NCI-H226 (cell line): ENCODE measurements around the gene CBLN3.
"Not testable (repeated sequence)": the region's sequence is repeated elsewhere in the genome, so short reads cannot be mapped to it uniquely, and the experiment has no call there.

Experiments
- DNase-seq: peaks from one replicate; pipeline ENCODE4 v3.0.0-alpha.2; 2015

Gene CBLN3

GRCh38 chr14:24429395-24430142 lies at the start of gene CBLN3, which contains the start of gene KHNYN:
CBLN3 (minus strand) TSS chr14:24429668; CDS start chr14:24429054, 614 bp downstream.
KHNYN (plus strand) TSS chr14:24429954; CDS start chr14:24430731, 777 bp downstream.
- peak; percentile 87 for DNase-seq

GRCh38 chr14:24475261-24475660 lies 45.8 kb upstream of the CBLN3 start:
- DNase-seq: no peak

DNA sequence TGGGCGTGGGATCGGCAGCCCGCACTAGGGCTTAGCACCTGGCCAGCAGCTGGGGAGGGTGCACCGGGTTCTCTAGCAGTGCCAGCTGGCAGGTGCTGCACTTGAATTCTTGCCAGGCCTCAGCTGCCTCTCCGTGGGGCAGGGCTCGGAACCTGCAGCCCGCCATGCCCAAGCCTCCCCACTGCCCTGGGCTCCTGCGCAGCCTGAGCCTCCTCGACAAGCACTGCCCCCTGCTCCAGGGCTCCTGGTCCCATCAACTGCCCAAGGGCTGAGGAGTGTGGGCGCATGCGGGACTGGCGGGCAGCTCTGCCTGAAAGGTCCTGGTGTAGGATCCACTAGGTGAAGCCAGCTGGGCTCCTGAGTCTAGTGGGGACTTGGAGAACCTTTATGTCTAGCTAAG lies 43.7 kb upstream of the CBLN3 start:
- no peak for DNase-seq

DNA sequence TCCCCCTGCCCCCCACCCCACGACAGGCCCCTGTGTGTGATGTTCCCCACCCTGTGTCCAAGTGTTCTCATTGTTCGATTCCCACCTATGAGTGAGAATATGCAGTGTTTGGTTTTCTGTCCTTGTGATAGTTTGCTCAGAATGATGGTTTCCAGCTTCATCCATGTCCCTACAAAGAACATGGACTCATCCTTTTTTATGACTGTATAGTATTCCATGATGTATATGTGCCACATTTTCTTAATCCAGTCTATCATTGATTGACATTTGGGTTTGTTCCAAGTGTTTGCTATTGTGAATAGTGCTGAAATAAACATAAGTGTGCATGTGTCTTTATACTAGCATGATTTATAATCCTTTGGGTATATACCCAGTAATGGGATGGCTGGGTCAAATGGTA lies 41.0 kb upstream of the CBLN3 start:
- DNase-seq: not testable (repeated sequence)

GRCh38 chr14:24465805-24466204 lies 36.3 kb upstream of the CBLN3 start:
- no peak for DNase-seq

- no peak for DNase-seq
These were observed 35.9 kb upstream of the CBLN3 start for GRCh38 chr14:24465368-24465767.

DNA sequence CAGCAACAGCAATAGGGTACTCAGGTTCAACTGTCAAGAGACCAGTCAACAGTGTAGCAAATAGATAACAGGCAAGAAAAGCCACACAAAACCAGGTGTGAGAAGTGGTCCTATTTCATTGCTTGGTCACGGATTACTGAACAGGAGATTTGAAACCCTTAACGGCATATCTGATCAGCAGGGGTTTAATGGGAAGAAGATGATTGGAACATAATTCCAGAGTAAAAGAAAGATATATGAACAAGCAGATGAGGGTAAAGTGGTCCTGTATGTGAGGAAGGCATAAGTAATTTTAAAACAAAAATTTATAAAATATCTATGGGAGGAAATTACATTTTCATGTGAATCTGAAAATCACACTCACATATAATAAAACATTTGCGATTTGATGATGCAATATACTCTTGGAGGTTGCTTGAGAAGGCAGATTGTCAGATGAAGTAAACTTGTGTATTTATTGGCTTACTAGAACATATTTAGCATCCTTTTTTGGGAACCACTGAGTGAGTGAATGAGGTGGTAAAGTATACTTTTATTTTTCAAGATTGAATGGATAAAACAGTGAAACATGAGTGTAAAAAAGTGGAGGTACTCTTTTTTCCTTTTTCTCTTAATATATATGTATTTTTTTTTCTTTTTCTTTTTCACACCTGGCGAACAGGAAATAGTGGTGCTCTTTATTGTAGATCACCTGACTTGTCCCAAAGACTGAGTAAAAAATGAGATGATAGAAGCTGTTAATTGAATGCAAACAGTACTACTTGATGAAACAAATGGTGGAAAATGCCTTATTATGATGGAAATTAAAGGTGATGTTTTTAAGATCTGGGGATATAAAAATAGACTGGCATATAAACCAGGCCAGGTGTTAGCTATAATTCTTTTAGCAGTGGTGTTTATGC lies 34.7 kb upstream of the CBLN3 start:
- DNase-seq: no peak

DNA sequence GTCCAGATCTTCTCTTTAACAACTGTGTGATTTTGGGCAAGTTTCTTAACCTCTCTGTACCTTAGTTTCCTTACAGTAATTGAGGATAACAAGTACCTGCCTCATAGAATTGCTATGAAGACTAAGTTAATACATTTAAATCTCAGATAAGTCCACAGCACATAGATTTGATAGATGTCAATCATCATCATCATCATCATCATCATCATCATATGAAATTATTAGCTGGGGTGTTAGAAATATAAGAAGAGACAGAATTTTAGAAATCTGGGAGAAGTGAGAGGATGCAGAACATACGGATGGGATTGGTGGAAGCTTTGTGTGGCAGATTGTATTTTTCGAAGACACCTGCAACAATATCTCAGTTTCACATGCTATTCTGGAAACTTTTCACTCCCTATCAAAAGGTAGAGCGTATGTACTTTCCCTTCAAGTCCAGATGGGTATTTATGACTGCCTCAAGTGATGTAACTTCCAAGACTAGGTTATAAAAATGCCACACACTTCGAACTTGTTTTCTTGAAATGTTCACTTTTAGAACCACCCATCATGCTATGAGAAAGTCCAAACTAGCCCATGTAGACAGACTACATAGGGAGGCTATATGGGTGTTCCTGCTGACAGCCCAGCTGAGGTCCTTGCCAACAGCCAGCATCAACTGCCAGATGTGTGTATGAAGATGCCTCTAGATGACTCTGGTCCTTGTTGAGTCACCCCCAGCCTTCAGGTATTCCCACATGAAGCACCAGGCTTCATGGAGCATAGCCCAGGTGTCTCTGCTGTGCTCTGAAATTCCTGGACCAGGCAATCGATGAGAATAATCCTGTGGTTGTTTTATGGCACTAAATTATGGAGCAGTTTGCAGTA lies 33.8 kb upstream of the CBLN3 start:
- no peak for DNase-seq

DNA sequence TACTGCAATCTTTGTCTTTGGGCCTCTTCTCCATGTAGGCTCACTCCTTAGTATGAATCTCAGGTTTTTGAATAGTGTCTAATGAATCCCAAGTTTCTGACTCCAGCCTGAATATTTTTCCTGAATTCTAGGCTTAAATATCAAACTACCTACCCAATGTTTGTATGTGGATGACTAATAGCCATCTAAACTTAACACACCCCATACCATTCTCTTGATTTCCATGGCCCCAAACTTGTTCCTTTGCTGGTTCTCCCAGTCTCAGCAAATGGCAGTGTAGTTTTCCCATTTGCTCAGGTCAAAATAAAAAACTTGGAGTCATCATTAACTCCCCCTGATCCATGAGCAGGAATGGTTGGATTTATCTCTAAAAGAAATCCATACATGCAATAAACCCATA lies 31.9 kb upstream of the CBLN3 start:
- no peak for DNase-seq

- DNase-seq: no peak
These were observed 29.9 kb upstream of the CBLN3 start for GRCh38 chr14:24459331-24459730.

DNA sequence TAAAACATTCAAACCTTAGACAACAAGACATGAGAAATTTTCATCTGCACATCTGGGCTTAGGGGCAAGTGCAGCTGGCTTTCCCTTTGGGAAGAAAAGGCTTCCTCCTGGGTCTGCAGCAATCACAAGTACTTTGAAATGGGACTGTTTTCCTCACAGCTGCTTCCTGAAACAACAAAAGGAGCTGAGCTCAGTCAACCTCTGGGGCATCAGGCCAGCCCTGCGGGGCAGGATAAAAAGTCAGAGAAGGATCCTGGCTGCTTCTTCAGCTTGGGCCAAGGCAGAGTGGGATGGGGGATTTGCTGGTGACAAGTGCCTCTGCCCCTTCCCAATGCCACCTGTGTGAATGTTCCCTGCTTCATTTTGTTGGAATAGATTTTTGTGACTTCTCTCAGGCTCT lies 29.3 kb upstream of the CBLN3 start:
- DNase-seq: no peak

DNA sequence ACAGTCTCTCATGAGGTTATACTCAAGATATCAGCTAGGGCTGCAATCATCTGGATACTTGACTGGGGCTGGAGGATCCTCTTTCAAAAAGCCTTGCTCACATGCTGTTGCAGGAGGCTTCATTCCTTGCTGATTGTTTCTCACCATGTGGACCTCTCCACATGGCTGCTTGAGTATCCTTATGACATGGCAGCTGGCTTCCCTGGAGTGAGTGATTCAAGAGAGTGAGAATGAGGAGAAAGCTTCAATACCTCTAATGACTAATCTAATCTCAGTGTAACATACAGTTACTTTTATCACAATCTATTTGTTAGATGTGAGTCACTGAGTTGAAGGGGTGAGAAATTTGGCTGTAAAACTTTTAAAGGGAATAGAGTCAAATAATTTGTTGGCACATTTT lies 27.5 kb upstream of the CBLN3 start:
- no peak for DNase-seq

DNA sequence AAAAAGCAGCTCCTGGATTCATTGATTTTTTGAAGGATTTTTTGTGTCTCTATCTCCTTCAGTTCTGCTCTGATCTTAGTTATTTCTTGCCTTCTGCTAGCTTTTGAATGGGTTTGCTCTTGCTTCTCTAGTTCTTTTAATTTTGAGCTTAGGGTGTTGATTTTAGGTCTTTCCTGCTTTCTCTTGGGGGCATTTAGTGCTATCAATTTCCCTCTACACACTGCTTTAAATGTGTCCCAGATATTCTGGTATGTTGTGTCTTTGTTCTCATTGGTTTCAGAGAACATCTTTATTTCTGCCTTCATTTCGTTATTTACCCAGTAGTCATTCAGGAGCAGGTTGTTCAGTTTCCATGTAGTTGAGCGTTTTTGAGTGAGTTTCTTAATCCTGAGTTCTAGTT lies 21.4 kb upstream of the CBLN3 start:
- DNase-seq: not testable (repeated sequence)

DNA sequence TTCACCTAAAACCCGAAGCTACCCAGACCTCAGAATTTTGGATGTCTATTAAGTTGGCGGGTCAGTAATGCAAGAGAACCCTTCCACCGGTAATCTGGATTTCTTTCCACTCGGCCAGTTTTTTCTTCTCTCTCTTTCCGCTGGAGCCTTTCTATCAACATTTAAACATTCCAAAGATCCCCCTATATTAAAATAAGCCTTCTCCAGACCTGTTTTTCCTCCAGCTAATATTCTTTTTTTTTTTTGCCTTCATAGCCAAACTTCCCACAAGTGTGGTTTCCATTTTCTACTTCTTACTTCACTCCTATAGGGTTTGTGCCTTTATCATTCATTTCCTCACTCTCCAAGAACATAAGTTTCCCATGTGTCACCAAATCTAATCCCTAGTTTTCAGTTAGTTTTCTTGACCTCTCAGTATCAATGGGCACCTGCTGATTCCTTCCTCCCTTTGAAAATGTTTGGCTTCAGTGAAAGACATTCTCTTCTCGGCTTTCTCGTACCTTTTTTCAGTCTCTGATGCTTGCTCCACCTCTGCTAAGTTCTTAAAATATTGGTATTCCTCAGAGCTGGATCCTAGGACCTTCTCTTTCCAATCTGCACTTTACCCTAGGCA lies 13.7 kb upstream of the CBLN3 start:
- DNase-seq: no peak

- DNase-seq: peak; percentile 98
These were observed 13.0 kb upstream of the CBLN3 start, which contains the start of gene SDR39U1 for GRCh38 chr14:24442240-24443052. SDR39U1 (minus strand) TSS chr14:24442776; CDS start chr14:24442769, 7 bp downstream.

DNA sequence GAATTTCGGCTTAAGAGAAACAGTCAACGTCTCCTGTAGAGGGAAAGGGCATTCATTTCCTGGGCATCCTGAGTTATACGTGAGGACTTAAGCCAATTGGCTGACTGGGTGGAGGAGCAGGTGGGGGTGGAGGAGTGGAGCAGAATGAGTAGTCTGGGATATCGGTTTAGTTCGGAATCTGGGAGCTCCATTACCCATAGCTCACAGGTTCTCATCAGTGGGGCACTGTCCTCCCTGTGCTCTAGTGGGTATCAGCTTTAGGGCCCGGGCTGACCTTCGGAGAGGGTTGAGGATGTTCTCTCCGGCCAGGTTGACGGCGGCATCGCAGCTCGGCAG lies 12.4 kb upstream of the CBLN3 start:
- no peak for DNase-seq

DNA sequence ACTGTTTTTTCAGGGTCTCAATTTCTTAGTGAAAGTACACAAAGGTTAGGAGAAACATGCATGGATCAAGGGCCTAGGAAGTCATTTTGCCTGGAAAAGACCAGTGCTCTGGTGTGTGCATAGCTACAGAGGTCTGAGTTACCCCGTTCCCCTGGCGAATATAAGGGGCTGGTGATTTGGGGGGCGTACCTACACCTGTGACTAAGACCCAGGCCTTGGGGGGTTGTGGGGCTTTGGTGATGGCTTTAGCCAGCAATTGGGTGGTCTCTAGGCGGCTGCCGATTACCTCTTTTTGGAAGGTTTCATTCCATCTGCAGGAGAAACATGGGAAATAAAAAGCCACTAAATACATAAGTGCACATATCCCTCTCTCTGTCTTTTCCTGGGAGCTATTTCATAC lies 12.0 kb upstream of the CBLN3 start:
- DNase-seq: no peak

GRCh38 chr14:24440606-24441399 lies 11.3 kb upstream of the CBLN3 start:
- DNase-seq: no peak

GRCh38 chr14:24439830-24440605 lies 10.6 kb upstream of the CBLN3 start:
- DNase-seq: no peak

- DNase-seq: no peak
These were observed 9.8 kb upstream of the CBLN3 start for GRCh38 chr14:24439257-24439656.
